ENCODE data around the gene SPEN.
A peak's percentile ranks its signal among the peaks of the same experiment; 100 is the strongest.
"Not testable (repeated sequence)": the region's sequence is repeated elsewhere in the genome, so short reads cannot be mapped to it uniquely, and the experiment has no call there.

Gene SPEN

DNA sequence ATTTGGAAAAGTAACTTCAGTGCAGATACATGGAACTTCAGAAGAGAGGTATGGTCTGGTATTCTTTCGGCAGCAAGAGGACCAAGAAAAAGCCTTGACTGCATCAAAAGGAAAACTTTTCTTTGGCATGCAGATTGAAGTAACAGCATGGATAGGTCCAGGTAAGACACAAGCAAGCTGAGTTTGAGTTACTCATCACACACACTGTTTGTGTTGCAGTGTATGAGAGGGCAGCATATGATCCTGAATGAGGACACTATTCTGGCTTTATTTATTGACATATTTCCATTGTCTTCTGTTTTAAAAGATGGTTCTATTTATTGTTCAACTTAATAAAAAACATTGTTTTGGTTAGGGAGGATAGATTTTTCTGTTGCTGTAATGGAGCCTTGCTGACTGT lies 63.6 kb downstream of the SPEN start (continued):
- no peak for TF ChIP-seq ZNF302 (tag by site-specific recombination; IDR thresholded peaks at IDR 0.05; ENCODE audit: low read depth)

DNA sequence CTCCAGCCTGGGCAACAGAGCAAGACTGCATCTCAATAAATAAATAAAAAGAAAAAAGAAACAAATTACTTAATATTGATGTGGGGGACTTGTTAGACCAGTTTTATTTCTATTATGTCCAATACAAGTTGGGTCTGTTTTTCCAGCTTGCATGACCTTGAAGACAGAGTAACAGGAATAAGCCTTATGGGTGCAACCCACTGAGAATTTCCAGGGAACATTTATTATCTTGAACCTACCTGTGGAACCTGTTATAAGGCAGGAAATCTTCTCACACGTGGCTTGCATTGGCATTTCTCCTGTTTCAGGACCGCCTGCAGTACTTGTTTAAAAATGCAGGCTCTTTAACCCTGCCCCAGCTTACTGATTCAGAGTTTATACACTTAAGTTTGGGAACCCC lies 64.4 kb downstream of the SPEN start:
- POLR2A ChIA-PET: interaction anchor here (1.2 kb wide), 1 partner anchor 63 kb away, joined by 5 read pairs; no protein-coding TSS in a partner anchor
- no peak for TF ChIP-seq SCRT1 (tag by site-specific recombination; IDR thresholded peaks at IDR 0.05; ENCODE audit: borderline replicate concordance)
- no peak for TF ChIP-seq ZNF768 (tag by site-specific recombination; IDR thresholded peaks at IDR 0.05)
- no peak for TF ChIP-seq ZNF394 (tag by site-specific recombination; IDR thresholded peaks at IDR 0.05; ENCODE audit: borderline replicate concordance)
- no peak for TF ChIP-seq OVOL3 (tag by site-specific recombination; IDR thresholded peaks at IDR 0.05)
- no peak for TF ChIP-seq SETDB1 (IDR thresholded peaks at IDR 0.05; ENCODE audit: insufficient read length, low read length)
- TF ChIP-seq ZNF341 (tag by site-specific recombination; IDR thresholded peaks at IDR 0.05; ENCODE audit: low read depth): no peak
- no peak for TF ChIP-seq RBAK (tag by site-specific recombination; IDR thresholded peaks at IDR 0.05)
- TF ChIP-seq ZNF48 (tag by site-specific recombination; IDR thresholded peaks at IDR 0.05): no peak
- TF ChIP-seq ZNF792 (tag by site-specific recombination; IDR thresholded peaks at IDR 0.05): no peak
- no peak for TF ChIP-seq IKZF3 (tag by site-specific recombination; IDR thresholded peaks at IDR 0.05)
- no peak for TF ChIP-seq ZBTB20 (tag by site-specific recombination; IDR thresholded peaks at IDR 0.05)
- TF ChIP-seq HOXC10 (CRISPR knock-in tag; IDR thresholded peaks at IDR 0.05): no peak
- TF ChIP-seq GLI4 (tag by site-specific recombination; IDR thresholded peaks at IDR 0.05): no peak
- no peak for TF ChIP-seq ZNF391 (tag by site-specific recombination; IDR thresholded peaks at IDR 0.05; ENCODE audit: borderline replicate concordance, low read depth)
- Histone ChIP-seq H3K4me3 (ENCODE audit: low read depth, low read length) (no peak overlapping the region), H3K9me3 (ENCODE audit: control insufficient read depth, insufficient read depth, low read depth, low read length) (no peaks in the 10 kb centered on the region), H3K36me3 (ENCODE audit: control insufficient read depth in 2 of 2, insufficient read depth in 1 of 2, low read length in 2 of 2) (peaks cover 77 to 85% of the 10 kb centered on the region in 2 experiments), H3K27ac (ENCODE audit: extremely low read depth, low read depth, low read length) (no peak overlapping the region), H3K4me1 (ENCODE audit: control insufficient read depth, insufficient read depth, low read length) (no peaks in the 10 kb centered on the region)
- CTCF ChIA-PET: interaction anchor here (1.6 kb wide), 1 partner anchor 13 kb away, joined by 3 read pairs; no protein-coding TSS in a partner anchor

DNA sequence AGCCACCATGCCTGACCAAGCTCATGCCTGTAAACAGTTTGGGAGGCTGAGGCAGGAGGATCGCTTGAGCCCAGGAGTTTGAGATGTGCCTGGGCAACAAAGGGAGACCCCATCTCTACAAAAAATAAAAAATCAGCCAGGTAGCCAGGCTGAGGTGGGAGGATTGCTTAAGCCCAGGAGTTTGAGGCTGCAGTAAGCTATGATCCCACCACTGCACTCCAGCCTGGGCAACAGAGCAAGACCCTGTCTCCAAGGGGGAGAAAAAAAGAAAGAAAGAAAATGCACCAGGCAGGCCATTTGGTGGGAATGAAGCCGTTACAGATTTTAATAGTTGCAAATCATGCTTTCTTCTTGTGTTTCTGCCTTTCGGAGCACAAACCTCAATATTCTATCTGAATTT lies 66.1 kb downstream of the SPEN start:
- peaks cover 80 to 91% of the 10 kb centered on the region in 2 experiments for H3K36me3 ChIP-seq (ENCODE audit: control insufficient read depth in 2 of 2, insufficient read depth in 1 of 2, low read length in 2 of 2)
- H3K4me1 ChIP-seq (ENCODE audit: control insufficient read depth, insufficient read depth, low read length); H3K9me3 ChIP-seq (ENCODE audit: control insufficient read depth, insufficient read depth, low read depth, low read length); H3K27ac ChIP-seq (ENCODE audit: extremely low read depth, low read depth, low read length); H3K4me3 ChIP-seq (ENCODE audit: low read depth, low read length); POLR2A ChIA-PET: not testable (repeated sequence)
- peak; percentile 89 for TF ChIP-seq ZNF121 (tag by site-specific recombination; IDR thresholded peaks at IDR 0.05)
- CTCF ChIA-PET: interaction anchor here (0.7 to 1.1 kb wide), 3 partner anchors 80 to 123 kb away, joined by 3 to 6 read pairs (median 3); no protein-coding TSS in a partner anchor

DNA sequence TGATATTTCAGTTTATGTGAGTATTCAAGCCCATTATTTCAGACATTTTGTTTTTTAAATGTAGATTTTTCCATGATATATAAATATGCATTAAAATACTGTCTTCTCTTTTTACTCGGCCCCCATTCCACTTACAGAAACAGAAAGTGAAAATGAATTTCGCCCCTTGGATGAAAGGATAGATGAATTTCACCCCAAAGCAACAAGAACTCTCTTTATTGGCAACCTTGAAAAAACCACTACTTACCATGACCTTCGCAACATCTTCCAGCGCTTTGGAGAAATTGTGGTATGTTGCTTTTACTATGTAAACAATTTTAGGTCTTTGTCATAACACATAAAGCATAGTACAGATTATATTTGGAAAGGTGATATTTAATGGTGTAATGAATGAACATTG lies 68.5 kb downstream of the SPEN start:
- Histone ChIP-seq H3K4me1 (ENCODE audit: control insufficient read depth, insufficient read depth, low read length) (no peaks in the 10 kb centered on the region), H3K36me3 (ENCODE audit: control insufficient read depth in 2 of 2, insufficient read depth in 1 of 2, low read length in 2 of 2) (peaks cover 75 to 94% of the 10 kb centered on the region in 2 experiments), H3K27ac (ENCODE audit: extremely low read depth, low read depth, low read length) (no peak overlapping the region), H3K4me3 (ENCODE audit: low read depth, low read length) (no peak overlapping the region), H3K9me3 (ENCODE audit: control insufficient read depth, insufficient read depth, low read depth, low read length) (no peaks in the 10 kb centered on the region)
- ChIA-PET POLR2A (interaction anchor here (0.6 kb wide), 1 partner anchor 517 kb away, joined by 3 read pairs; no protein-coding TSS in a partner anchor), CTCF (interaction anchor here (2.4 kb wide), 1 partner anchor 124 kb away, joined by 11 read pairs; no protein-coding TSS in a partner anchor)
- TF ChIP-seq, protein P1, sequence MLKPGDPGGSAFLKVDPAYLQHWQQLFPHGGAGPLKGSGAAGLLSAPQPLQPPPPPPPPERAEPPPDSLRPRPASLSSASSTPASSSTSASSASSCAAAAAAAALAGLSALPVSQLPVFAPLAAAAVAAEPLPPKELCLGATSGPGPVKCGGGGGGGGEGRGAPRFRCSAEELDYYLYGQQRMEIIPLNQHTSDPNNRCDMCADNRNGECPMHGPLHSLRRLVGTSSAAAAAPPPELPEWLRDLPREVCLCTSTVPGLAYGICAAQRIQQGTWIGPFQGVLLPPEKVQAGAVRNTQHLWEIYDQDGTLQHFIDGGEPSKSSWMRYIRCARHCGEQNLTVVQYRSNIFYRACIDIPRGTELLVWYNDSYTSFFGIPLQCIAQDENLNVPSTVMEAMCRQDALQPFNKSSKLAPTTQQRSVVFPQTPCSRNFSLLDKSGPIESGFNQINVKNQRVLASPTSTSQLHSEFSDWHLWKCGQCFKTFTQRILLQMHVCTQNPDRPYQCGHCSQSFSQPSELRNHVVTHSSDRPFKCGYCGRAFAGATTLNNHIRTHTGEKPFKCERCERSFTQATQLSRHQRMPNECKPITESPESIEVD (tag by site-specific recombination; IDR thresholded peaks at IDR 0.05): 0 out of 2 replicates have a peak, but pooled peaks have one; percentile 40
- TF ChIP-seq REPIN1 (tag by site-specific recombination; IDR thresholded peaks at IDR 0.05; ENCODE audit: low read depth) (no peak), PRDM1 (tag by site-specific recombination; IDR thresholded peaks at IDR 0.05) (peak; percentile 92)
